Loucy (cell line): ENCODE measurements around the gene GLOD4.

Experiments
- CTCF ChIP-seq: fragments of 200-600 bp; sonication (generic); conservative IDR thresholded peaks from 2 replicates; pipeline ENCODE4 v1.5.1; 2014; ENCODE audit warnings: mild to moderate bottlenecking, antibody characterized with exemption, low read length
- EZH2phosphoT487 ChIP-seq: fragments of 200-600 bp; IDR thresholded peaks from 2 replicates; pipeline ENCODE4 v1.6.1; 2018; ENCODE audit warnings: antibody characterized with exemption, mild to moderate bottlenecking, moderate library complexity, borderline replicate concordance

- no peak for TF ChIP-seq CTCF
- TF ChIP-seq EZH2phosphoT487: no peak
Measured at GRCh38 chr17:721540-721937, 60.5 kb downstream of the GLOD4 start.
